Naive B cell (primary cell): Measurements from ENCODE around the gene MAGEA10. TPM values are rescaled to one million over a fixed set of nuclear protein-coding genes. Genes with fewer than 3 reads are reported as not detected.
"Not testable (repeated sequence)": the region's sequence is repeated elsewhere in the genome, so short reads cannot be mapped to it uniquely, and the experiment has no call there.

ENCODE experiments used
- ATAC-seq, 2 donors: fragments of 150-1000 bp; cut with Tn5 transposase; 2 replicates each; pipeline ENCODE4 v1.10.0; 2021; ENCODE audit warnings: low read depth in 2 of 2, mild to moderate bottlenecking in 2 of 2, moderate library complexity in 2 of 2
- DNase-seq: peaks from one replicate; pipeline ENCODE4 v3.0.0; 2022
- H3K27ac Mint-ChIP-seq, 6 donors: one replicate each; pipeline ENCODE4 v1.8.0; 2020 to 2022; ENCODE audit warnings: mild to moderate bottlenecking in 6 of 6, mixed read lengths in 6 of 6, moderate library complexity in 5 of 6, inconsistent platforms in 2 of 6
- H3K27me3 Mint-ChIP-seq, 3 donors: one replicate each; pipeline ENCODE4 v1.8.0; 2021 to 2022; ENCODE audit warnings: mixed read lengths in 3 of 3, mild to moderate bottlenecking in 1 of 3
- H3K36me3 Mint-ChIP-seq, 2 donors: one replicate each; pipeline ENCODE4 v1.8.0; 2020 to 2022; ENCODE audit warnings: mixed read lengths in 2 of 2, inconsistent platforms in 1 of 2, mild to moderate bottlenecking in 1 of 2
- H3K4me1 Mint-ChIP-seq, 3 donors: one replicate each; pipeline ENCODE4 v1.8.0; 2020 to 2022; ENCODE audit warnings: mixed read lengths in 3 of 3, inconsistent platforms in 1 of 3, mild to moderate bottlenecking in 1 of 3, moderate library complexity in 1 of 3
- H3K4me3 Mint-ChIP-seq, 8 donors: one replicate each; pipeline ENCODE4 v1.8.0; 2020 to 2022; ENCODE audit warnings: mild to moderate bottlenecking in 8 of 8, mixed read lengths in 8 of 8, moderate library complexity in 8 of 8, inconsistent platforms in 2 of 8
- H3K9me3 Mint-ChIP-seq, 7 donors: one replicate each; pipeline ENCODE4 v1.8.0; 2020 to 2022; ENCODE audit warnings: mixed read lengths in 7 of 7, mild to moderate bottlenecking in 5 of 7, inconsistent platforms in 2 of 7, moderate library complexity in 1 of 7
- polyA plus RNA-seq, 6 donors: library from polyadenylated mRNA; unstranded; fragments of 300-500 nt; fragmentation: Illumina TruSeq; gene quantifications; one replicate each; pipeline ENCODE4 v1.2.3, GENCODE V29; 2021; ENCODE audit warnings: low read depth in 6 of 6

Gene MAGEA10
- polyA plus RNA-seq, 6 donors from 2014 or later: not detected

DNA sequence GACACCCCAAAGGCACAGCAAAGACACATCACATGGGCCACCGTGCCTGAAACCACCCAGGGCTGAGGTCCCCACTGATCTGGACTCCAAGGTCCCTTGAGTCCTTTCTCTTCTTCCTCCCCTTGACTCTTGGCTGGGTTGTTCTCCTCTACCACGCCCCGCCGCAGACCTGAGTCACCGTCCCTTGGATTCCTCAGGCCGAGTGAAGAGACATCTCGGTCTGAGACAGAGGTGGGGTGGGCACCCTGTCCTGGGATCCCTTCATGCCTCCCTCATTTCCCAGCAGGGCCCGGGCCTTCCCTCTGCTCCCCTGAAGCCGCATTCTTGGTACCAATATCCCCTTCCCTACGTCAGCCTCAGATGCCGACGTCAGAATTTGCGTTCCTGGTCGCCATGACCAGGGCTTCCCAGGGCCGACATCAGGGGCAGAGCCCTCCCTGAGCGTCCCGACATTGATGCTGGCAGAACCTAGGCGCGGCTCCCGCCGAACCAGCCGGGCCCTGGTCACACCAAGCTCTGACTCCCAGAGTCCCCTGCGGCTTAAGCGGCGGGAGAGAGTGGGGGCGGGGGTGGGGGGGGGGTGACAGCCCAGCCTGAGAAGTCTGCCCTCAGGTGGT lies 498 bp downstream of the MAGEA10 start:
- H3K4me1 Mint-ChIP-seq: no peaks in the 10 kb centered on the region
- ATAC-seq (no peak), DNase-seq (no peak)
- no peaks in the 10 kb centered on the region for H3K36me3 Mint-ChIP-seq
- H3K27me3 Mint-ChIP-seq: no peaks in the 10 kb centered on the region
- no peak overlapping the region for H3K27ac Mint-ChIP-seq
- no peak overlapping the region for H3K4me3 Mint-ChIP-seq
- peaks cover 0 to 4% (median 0%) of the 10 kb centered on the region in 7 donors for H3K9me3 Mint-ChIP-seq

- H3K36me3 Mint-ChIP-seq: no peaks in the 10 kb centered on the region
- H3K27me3 Mint-ChIP-seq: no peaks in the 10 kb centered on the region
- H3K4me3 Mint-ChIP-seq: no peak overlapping the region
- H3K27ac Mint-ChIP-seq: no peak overlapping the region
- peaks cover 0 to 4% (median 0%) of the 10 kb centered on the region in 7 donors for H3K9me3 Mint-ChIP-seq
- ATAC-seq: no peak
- DNase-seq: no peak
- H3K4me1 Mint-ChIP-seq: no peaks in the 10 kb centered on the region
Measured at GRCh38 chrX:152136312-152136711, 2.1 kb downstream of the MAGEA10 start.

DNA sequence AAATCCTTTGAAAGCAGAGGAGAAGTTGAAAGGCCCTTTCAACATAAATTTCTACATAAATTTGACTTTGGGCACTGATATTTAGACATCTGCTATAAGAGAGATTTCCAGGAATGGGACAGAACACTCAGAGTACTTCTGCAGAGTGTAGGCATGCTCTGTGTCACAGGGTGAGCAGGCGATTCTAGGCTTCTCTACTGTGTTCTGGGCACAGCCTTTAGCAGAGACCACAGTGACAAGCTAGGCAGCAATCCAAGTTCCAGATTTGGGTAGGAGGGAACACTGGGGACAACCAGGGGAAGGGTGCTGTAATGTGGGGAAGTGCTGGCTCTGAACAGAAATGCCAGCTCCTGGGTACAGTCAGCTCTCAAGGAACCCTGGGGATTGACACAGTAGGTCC lies 6.9 kb downstream of the MAGEA10 start:
- Mint-ChIP-seq H3K27ac (no peak overlapping the region), H3K9me3 (peaks cover 0 to 2% (median 0%) of the 10 kb centered on the region in 7 donors), H3K27me3 (no peaks in the 10 kb centered on the region), H3K4me1 (no peaks in the 10 kb centered on the region), H3K4me3 (no peak overlapping the region), H3K36me3 (no peaks in the 10 kb centered on the region)
- ATAC-seq (no peak), DNase-seq (no peak)

- H3K4me3 Mint-ChIP-seq, H3K36me3 Mint-ChIP-seq, H3K9me3 Mint-ChIP-seq, H3K4me1 Mint-ChIP-seq, DNase-seq, H3K27me3 Mint-ChIP-seq, ATAC-seq, H3K27ac Mint-ChIP-seq: not testable (repeated sequence)
Measured at GRCh38 chrX:152129069-152129844, 9.1 kb downstream of the MAGEA10 start.

DNA sequence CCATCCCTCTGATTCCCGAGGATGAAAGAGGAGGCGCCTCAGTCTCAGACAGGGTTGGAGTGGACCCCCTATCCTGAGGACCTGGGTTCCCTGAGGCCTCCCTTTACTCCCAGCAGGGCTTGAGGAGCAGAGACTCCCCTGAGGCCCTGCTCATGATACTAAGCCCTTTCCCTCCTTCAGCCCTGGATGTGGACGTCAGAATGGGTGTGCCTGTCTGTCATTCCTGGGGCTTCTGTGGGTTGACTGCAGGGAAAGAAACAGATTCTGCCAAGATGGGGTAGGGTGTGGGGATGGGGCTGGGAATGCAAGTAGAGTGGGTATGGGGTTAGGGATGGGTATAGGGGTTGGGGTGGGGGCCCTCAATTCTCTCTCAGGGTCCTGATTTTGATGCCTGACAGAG lies 21.1 kb downstream of the MAGEA10 start:
- ATAC-seq: no peak
- H3K36me3 Mint-ChIP-seq: no peaks in the 10 kb centered on the region
- no peaks in the 10 kb centered on the region for H3K4me1 Mint-ChIP-seq
- no peaks in the 10 kb centered on the region for H3K27me3 Mint-ChIP-seq
- H3K9me3 Mint-ChIP-seq: peaks cover 0 to 4% (median 0%) of the 10 kb centered on the region in 7 donors
- H3K27ac Mint-ChIP-seq: no peak overlapping the region
- no peak overlapping the region for H3K4me3 Mint-ChIP-seq
- DNase-seq: no peak

DNA sequence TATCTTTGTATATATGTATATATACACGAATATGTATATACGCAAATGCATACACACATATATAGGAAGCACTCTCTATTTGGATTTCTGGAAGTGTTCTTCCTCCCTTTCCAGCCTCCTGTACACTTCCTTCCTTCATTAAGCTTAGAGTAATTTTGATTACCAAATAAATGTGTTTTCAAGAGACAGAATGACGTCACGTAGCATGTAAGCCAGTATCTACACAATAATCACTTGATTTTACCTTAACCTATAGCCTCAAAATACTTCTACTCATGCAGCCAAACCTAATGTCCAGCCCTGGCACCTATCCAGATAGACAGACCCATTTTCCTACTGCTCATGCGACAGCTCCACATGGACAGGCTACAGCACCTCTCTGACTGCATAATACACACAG lies 29.9 kb downstream of the MAGEA10 start:
- no peak for DNase-seq
- H3K4me3 Mint-ChIP-seq: no peak overlapping the region

GRCh38 chrX:152103866-152104265 lies 34.5 kb downstream of the MAGEA10 start:
- H3K36me3 Mint-ChIP-seq: no peaks in the 10 kb centered on the region
- ATAC-seq (no peak), DNase-seq (no peak)
- no peak overlapping the region for H3K4me3 Mint-ChIP-seq
- H3K27ac Mint-ChIP-seq: no peak overlapping the region
- H3K27me3 Mint-ChIP-seq: no peaks in the 10 kb centered on the region
- H3K9me3 Mint-ChIP-seq: peaks cover 0 to 4% (median 2%) of the 10 kb centered on the region in 7 donors
- H3K4me1 Mint-ChIP-seq: no peaks in the 10 kb centered on the region

More for the DNA sequence above, 29.9 kb downstream of the MAGEA10 start:
- Mint-ChIP-seq H3K4me1 (no peaks in the 10 kb centered on the region), H3K27me3 (no peaks in the 10 kb centered on the region), H3K36me3 (no peaks in the 10 kb centered on the region), H3K27ac (no peak overlapping the region), H3K9me3 (peaks cover 0 to 6% (median 0%) of the 10 kb centered on the region in 7 donors)
- no peak for ATAC-seq

DNA sequence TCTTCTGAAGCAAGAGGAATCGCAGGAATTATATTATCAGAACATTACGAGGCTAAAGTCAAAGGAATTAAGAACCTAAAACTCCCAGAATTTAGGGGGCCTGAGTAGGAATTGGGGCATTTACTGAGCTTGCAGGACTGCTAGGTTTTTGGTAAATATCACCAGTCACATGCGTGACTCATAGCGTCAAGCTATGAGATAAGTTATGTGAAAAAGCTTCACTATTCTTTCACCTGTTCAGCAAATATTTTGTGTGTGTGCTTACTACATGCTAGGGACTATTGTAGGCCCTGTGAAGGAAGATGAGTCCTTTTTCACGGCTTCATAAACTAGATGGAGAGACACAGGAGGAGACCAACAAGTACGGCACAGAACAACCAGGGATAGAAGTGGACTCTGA lies 52.2 kb downstream of the MAGEA10 start:
- Mint-ChIP-seq H3K27ac (no peak overlapping the region), H3K36me3 (no peaks in the 10 kb centered on the region), H3K4me1 (no peaks in the 10 kb centered on the region), H3K4me3 (no peak overlapping the region), H3K9me3 (peaks cover 0 to 8% (median 3%) of the 10 kb centered on the region in 7 donors), H3K27me3 (no peaks in the 10 kb centered on the region)
- DNase-seq (no peak), ATAC-seq (no peak)

Other genes with a start within 250 kb of the MAGEA10 start
- gene MAGEA4, start 225.7 kb downstream of the MAGEA10 start, polyA plus RNA-seq: not detected
- gene GABRE, start 163.9 kb downstream of the MAGEA10 start, polyA plus RNA-seq: not detected